ENCODE results near the gene DPYD.

GRCh38 chr1:97307568-97307967 lies 613.3 kb downstream of the DPYD start:
- TF ChIP-seq CTCF (IDR thresholded peaks at IDR 0.05; ENCODE audit: low read length): no peak
- TF ChIP-seq EZH2 (optimal IDR thresholded peaks at IDR 0.05; ENCODE audit: low read depth, low read length): no peak
